ENCODE data around the gene SEC14L3.
"Not testable (repeated sequence)": the region's sequence is repeated elsewhere in the genome, so short reads cannot be mapped to it uniquely, and the experiment has no call there.

- not testable (repeated sequence) for TF ChIP-seq ZNF274 (IDR thresholded peaks at IDR 0.05; ENCODE audit: insufficient read depth, insufficient read length); NFYB (IDR thresholded peaks at IDR 0.05; ENCODE audit: insufficient read depth, low read depth, low read length); CTCF (IDR thresholded peaks at IDR 0.05 in 2 of 3, conservative IDR thresholded peaks at IDR 0.05 in 1 of 3; ENCODE audit: control insufficient read depth in 2 of 3, extremely low read depth in 1 of 3, insufficient read depth in 1 of 3, low read depth in 3 of 3, low read length in 3 of 3); TCF12 (IDR thresholded peaks at IDR 0.05; ENCODE audit: low read depth, low read length); ZNF592 (IDR thresholded peaks at IDR 0.05); POLR2A (IDR thresholded peaks at IDR 0.05; ENCODE audit: low read depth, low read length); SREBF1 (IDR thresholded peaks at IDR 0.05; ENCODE audit: low read length)
Observed at GRCh38 chr22:30451488-30451887, 20.3 kb downstream of the SEC14L3 start.

All from GM12878 (cell line).